MM.1S (cell line): Measurements from ENCODE around the gene EPHA10.

ENCODE experiments used
- DNase-seq: peaks from one replicate; pipeline ENCODE4 v3.0.0-alpha.2; 2015
- H2AFZ ChIP-seq: fragments of 300-600 bp; sonication (generic); 2 replicates; pipeline ENCODE4 v1.6.0; 2016; ENCODE audit warnings: antibody characterized with exemption, low read length
- H3F3A ChIP-seq: fragments of 300-600 bp; sonication (generic); 2 replicates; pipeline ENCODE4 v1.6.1; 2016; ENCODE audit warnings: mild to moderate bottlenecking, antibody characterized with exemption, low read length, moderate library complexity, mixed read lengths; ENCODE audit not compliant: insufficient read depth
- H3K27ac ChIP-seq: fragments of 300-600 bp; sonication (generic); 2 replicates; pipeline ENCODE4 v1.5.1; 2016; ENCODE audit warnings: mild to moderate bottlenecking, low read length
- H3K27me3 ChIP-seq: fragments of 300-600 bp; sonication (generic); replicated peaks from 2 replicates; pipeline ENCODE4 v1.6.0; 2016; ENCODE audit warnings: low read length; ENCODE audit not compliant: insufficient read depth
- H3K36me3 ChIP-seq: fragments of 300-600 bp; sonication (generic); replicated peaks from 2 replicates; pipeline ENCODE4 v1.6.1; 2016; ENCODE audit warnings: mild to moderate bottlenecking, low read length, mixed read lengths; ENCODE audit not compliant: insufficient read depth
- H3K4me1 ChIP-seq: fragments of 300-600 bp; sonication (generic); 2 replicates; pipeline ENCODE4 v1.6.1; 2016; ENCODE audit warnings: low read length, mixed read lengths
- H3K4me2 ChIP-seq: fragments of 300-600 bp; sonication (generic); 2 replicates; pipeline ENCODE4 v1.6.0; 2016; ENCODE audit warnings: low read depth, low read length
- H3K4me3 ChIP-seq: fragments of 300-600 bp; sonication (generic); 2 replicates; pipeline ENCODE4 v1.5.1; 2016; ENCODE audit warnings: low read length, mixed read lengths
- H3K79me2 ChIP-seq: fragments of 300-600 bp; sonication (generic); 2 replicates; pipeline ENCODE4 v1.6.1; 2016; ENCODE audit warnings: mixed run types, low read length, mixed read lengths
- H3K9ac ChIP-seq: fragments of 300-600 bp; sonication (generic); 2 replicates; pipeline ENCODE4 v1.6.1; 2016; ENCODE audit warnings: low read length, mixed read lengths
- H3K9me2 ChIP-seq: fragments of 300-600 bp; sonication (generic); replicated peaks from 2 replicates; pipeline ENCODE4 v1.6.1; 2016; ENCODE audit warnings: mild to moderate bottlenecking, low read length, mixed read lengths; ENCODE audit not compliant: insufficient read depth
- H3K9me3 ChIP-seq: fragments of 300-600 bp; sonication (generic); replicated peaks from 2 replicates; pipeline ENCODE4 v1.6.1; 2016; ENCODE audit warnings: mild to moderate bottlenecking, low read length, mixed read lengths; ENCODE audit not compliant: insufficient read depth
- H4K20me1 ChIP-seq: fragments of 300-600 bp; sonication (generic); 2 replicates; pipeline ENCODE4 v1.6.1; 2016; ENCODE audit warnings: mild to moderate bottlenecking, low read length, moderate library complexity, mixed read lengths; ENCODE audit not compliant: insufficient read depth
- EZH2 ChIP-seq: fragments of 300-600 bp; sonication (generic); optimal IDR thresholded peaks from 2 replicates; pipeline ENCODE3; 2017; ENCODE audit warnings: low read depth, mild to moderate bottlenecking, antibody characterized with exemption, low read length, mixed read lengths
- EZH2phosphoT487 ChIP-seq: fragments of 300-600 bp; sonication (generic); IDR thresholded peaks from 2 replicates; pipeline ENCODE4 v1.6.1; 2018; ENCODE audit warnings: antibody characterized with exemption, low read length

Gene EPHA10

DNA sequence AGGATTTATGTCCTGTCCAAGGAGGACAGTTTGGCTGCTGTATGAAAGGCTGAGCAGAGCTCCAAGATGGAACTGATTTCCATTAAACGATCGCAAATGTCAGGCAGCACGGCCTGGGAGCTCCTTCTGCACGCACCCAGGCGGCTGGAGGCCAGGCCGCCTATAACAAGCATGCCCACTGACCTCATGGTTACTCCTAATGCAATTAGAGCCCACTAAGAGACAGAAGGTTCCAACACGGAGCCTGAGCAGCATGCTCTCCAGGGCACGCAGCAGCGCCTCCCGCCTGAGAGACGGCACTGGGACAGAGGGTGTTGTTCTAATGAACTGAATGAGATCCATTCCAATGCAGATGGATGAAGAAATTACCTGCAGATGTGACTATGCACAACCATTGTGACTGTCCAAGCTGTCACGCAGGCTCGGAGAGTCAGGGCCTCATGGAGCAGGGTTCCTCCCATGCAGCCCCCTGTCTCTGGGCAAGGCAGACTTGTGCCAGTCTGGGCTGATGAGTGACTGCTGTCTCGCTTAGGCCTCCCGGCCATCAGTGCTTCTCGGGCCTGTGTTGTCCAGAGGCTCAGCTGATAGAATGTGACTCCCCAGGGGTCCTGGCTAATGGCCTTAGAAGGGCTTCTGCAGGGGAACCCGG, 97.8 kb downstream of the EPHA10 start:
- Histone ChIP-seq H3K27me3 (no peaks in the 10 kb centered on the region), H3K4me3 (no peak overlapping the region), H3K4me1 (no peaks in the 10 kb centered on the region), H2AFZ (no peak overlapping the region), H3K9me3 (no peaks in the 10 kb centered on the region), H3K79me2 (no peaks in the 10 kb centered on the region), H3K9me2 (no peaks in the 10 kb centered on the region), H4K20me1 (no peaks in the 10 kb centered on the region), H3K4me2 (no peak overlapping the region), H3K9ac (no peak overlapping the region), H3F3A (no peaks in the 10 kb centered on the region), H3K36me3 (no peaks in the 10 kb centered on the region), H3K27ac (no peak overlapping the region)
- no peak for DNase-seq
- TF ChIP-seq EZH2, result no peak

- no peak overlapping the region for H2AFZ ChIP-seq
- no peak for DNase-seq
- H3K27ac ChIP-seq, result no peak overlapping the region
- H3K79me2 ChIP-seq, result no peaks in the 10 kb centered on the region
- H3K4me1 ChIP-seq, result no peaks in the 10 kb centered on the region
- H3K9me2 ChIP-seq, result no peaks in the 10 kb centered on the region
- no peak overlapping the region for H3K4me3 ChIP-seq
- H3K9me3 ChIP-seq, result no peaks in the 10 kb centered on the region
- H3F3A ChIP-seq, result no peaks in the 10 kb centered on the region
- TF ChIP-seq EZH2phosphoT487, result no peak
- no peak overlapping the region for H3K9ac ChIP-seq
- no peak overlapping the region for H3K4me2 ChIP-seq
- H3K36me3 ChIP-seq, result no peaks in the 10 kb centered on the region
- no peaks in the 10 kb centered on the region for H4K20me1 ChIP-seq
- H3K27me3 ChIP-seq, result no peaks in the 10 kb centered on the region
These were observed 98.6 kb downstream of the EPHA10 start for GRCh38 chr1:37666241-37666867.
